Testis (tissue), 3 donors: ENCODE results near the gene RAX2. TPM values are rescaled to one million over a fixed set of nuclear protein-coding genes. Genes with fewer than 3 reads are reported as not detected.
"Not testable (repeated sequence)": the region's sequence is repeated elsewhere in the genome, so short reads cannot be mapped to it uniquely, and the experiment has no call there.

Source experiments
- DNase-seq: peaks from one replicate; pipeline ENCODE4 v3.0.0-alpha.2; 2019
- H3K27ac ChIP-seq, 2 donors: fragments of 200-600 bp; sonication (generic); one replicate each; pipeline ENCODE4 v1.5.1; 2019
- H3K27me3 ChIP-seq: fragments of 200-600 bp; sonication (generic); one replicate; pipeline ENCODE4 v1.5.1; 2019
- H3K36me3 ChIP-seq: fragments of 200-600 bp; sonication (generic); one replicate; pipeline ENCODE4 v1.5.1; 2017; ENCODE audit warnings: low read depth; ENCODE audit errors: missing control alignments
- H3K4me1 ChIP-seq: fragments of 200-600 bp; sonication (generic); one replicate; pipeline ENCODE4 v1.5.1; 2019
- H3K4me3 ChIP-seq, 2 donors: fragments of 200-600 bp; sonication (generic); one replicate each; pipeline ENCODE4 v1.5.1; 2017 to 2019
- H3K9me3 ChIP-seq: fragments of 200-600 bp; sonication (generic); one replicate; pipeline ENCODE4 v1.5.1; 2017
- CTCF ChIP-seq, 3 experiments: fragments of 450-650 bp in 2 of 3; fragments of 200-600 bp in 1 of 3; sonication (generic) in 1 of 3; IDR thresholded peaks; one replicate each; pipeline ENCODE4 v1.5.1; 2016 to 2019; ENCODE audit warnings: antibody characterized with exemption in 3 of 3, mild to moderate bottlenecking in 2 of 3, moderate library complexity in 1 of 3
- POLR2A ChIP-seq: fragments of 450-650 bp; IDR thresholded peaks from one replicate; pipeline ENCODE4 v1.6.1; 2017; ENCODE audit warnings: antibody characterized with exemption, mild to moderate bottlenecking, moderate library complexity
- WGBS, 2 donors: methylation state at CpG; one replicate each; pipeline ENCODE4 v1.1.5; 2018; 5-methylcytosine and 5-hydroxymethylcytosine counted together
- intact Hi-C: fragments of 100-400 bp; cut with DNase I; formaldehyde crosslinking; loops from one replicate; pipeline ENCODE4 v1.15.1; 2023; ENCODE audit warnings: low total_unique reads
- polyA plus RNA-seq: library from polyadenylated mRNA; stranded (reverse); fragments of 350-450 nt; fragmentation: Illumina TruSeq; extraction: RNeasy Lipid Tissue Mini Kit (QIAGEN cat#74804); gene quantifications from one replicate; pipeline ENCODE4 v1.2.3, GENCODE V29; 2014; ENCODE audit warnings: low read depth, low replicate concordance; ENCODE audit not compliant: insufficient read depth
- total RNA-seq, 2 donors: library from RNA; depleted of rRNA; stranded (reverse); fragments of >200 nt; gene quantifications; one replicate each; pipeline ENCODE4 v1.2.3, GENCODE V29; 2016

The RAX2 gene
- total and polyA plus RNA-seq, 3 donors from 2014 or later: 0.24 TPM; not detected in 2

- Histone ChIP-seq H3K27ac (no peak overlapping the region), H3K4me3 (no peak overlapping the region), H3K36me3 (no peaks in the 10 kb centered on the region), H3K27me3 (no peaks in the 10 kb centered on the region), H3K9me3 (no peaks in the 10 kb centered on the region), H3K4me1 (no peaks in the 10 kb centered on the region)
- 84 to 87% methylated on average over 7 to 8 of the region's 8 CpGs for WGBS, 2 donors
- TF ChIP-seq POLR2A (no peak), CTCF (IDR thresholded peaks at IDR 0.05) (no peak)
- DNase-seq: no peak
- intact Hi-C loops: no loop called here
These were observed 45.7 kb upstream of the RAX2 start for GRCh38 chr19:3817761-3818160.

GRCh38 chr19:3816566-3817218 is 44.7 kb upstream of the RAX2 start:
- no peaks in the 10 kb centered on the region for H3K4me1 ChIP-seq
- no peaks in the 10 kb centered on the region for H3K36me3 ChIP-seq
- H3K4me3 ChIP-seq: no peak overlapping the region
- intact Hi-C loops: no loop called here
- no peaks in the 10 kb centered on the region for H3K9me3 ChIP-seq
- no peaks in the 10 kb centered on the region for H3K27me3 ChIP-seq
- WGBS, 2 donors: 87 to 88% methylated on average over 25 to 45 of the region's 45 CpGs
- no peak overlapping the region for H3K27ac ChIP-seq
- DNase-seq: no peak
- TF ChIP-seq CTCF (IDR thresholded peaks at IDR 0.05) (no peak), POLR2A (no peak)

- WGBS, 2 donors: 92 to 96% methylated on average over 9 of the region's 9 CpGs
- intact Hi-C loops, H3K27ac ChIP-seq, H3K4me3 ChIP-seq, H3K36me3 ChIP-seq, H3K4me1 ChIP-seq, H3K9me3 ChIP-seq, H3K27me3 ChIP-seq, DNase-seq: not testable (repeated sequence)
These were observed 44.1 kb upstream of the RAX2 start for GRCh38 chr19:3816148-3816547.

GRCh38 chr19:3814648-3815047 is 42.6 kb upstream of the RAX2 start:
- DNase-seq: no peak
- no peaks in the 10 kb centered on the region for H3K4me1 ChIP-seq
- H3K27ac ChIP-seq: no peak overlapping the region
- H3K36me3 ChIP-seq: no peaks in the 10 kb centered on the region
- TF ChIP-seq CTCF (IDR thresholded peaks at IDR 0.05) (no peak), POLR2A (no peak)
- WGBS, 2 donors: 87 to 90% methylated on average over 4 of the region's 4 CpGs
- no peak overlapping the region for H3K4me3 ChIP-seq
- no peaks in the 10 kb centered on the region for H3K9me3 ChIP-seq
- intact Hi-C loops: no loop called here
- H3K27me3 ChIP-seq: no peaks in the 10 kb centered on the region

- no peak for DNase-seq
- 84 to 92% methylated on average over 19 to 22 of the region's 22 CpGs for WGBS, 2 donors
- Histone ChIP-seq H3K4me3 (no peak overlapping the region), H3K27ac (no peak overlapping the region), H3K4me1 (no peaks in the 10 kb centered on the region), H3K27me3 (no peaks in the 10 kb centered on the region), H3K36me3 (no peaks in the 10 kb centered on the region), H3K9me3 (no peaks in the 10 kb centered on the region)
- intact Hi-C loops: no loop called here
- TF ChIP-seq CTCF (IDR thresholded peaks at IDR 0.05): no peak
- no peak for TF ChIP-seq POLR2A
These were observed 41.7 kb upstream of the RAX2 start for GRCh38 chr19:3813473-3814392.
